GM18861 (cell line): ENCODE measurements around the gene DENR.
"Not testable (repeated sequence)": the region's sequence is repeated elsewhere in the genome, so short reads cannot be mapped to it uniquely, and the experiment has no call there.

ENCODE experiments used
- ATAC-seq: cut with Tn5 transposase; IDR thresholded peaks from one replicate; pipeline ENCODE4 v1.9.1; 2021; ENCODE audit not compliant: unreplicated experiment

Gene DENR

GRCh38 chr12:122738571-122738970 lies 14.1 kb upstream of the DENR start:
- ATAC-seq, result no peak

GRCh38 chr12:122740351-122740750 lies 12.3 kb upstream of the DENR start:
- ATAC-seq, result no peak

- no peak for ATAC-seq
Observed at GRCh38 chr12:122743895-122744525, 8.6 kb upstream of the DENR start.

- no peak for ATAC-seq
Observed at GRCh38 chr12:122747224-122748135, 5.1 kb upstream of the DENR start.

- ATAC-seq, result no peak
Observed at GRCh38 chr12:122749569-122750332, 2.9 kb upstream of the DENR start.

GRCh38 chr12:122750781-122751515 lies 1.7 kb upstream of the DENR start:
- ATAC-seq, result not testable (repeated sequence)

GRCh38 chr12:122753319-122753650 lies 661 bp downstream of the DENR start:
- no peak for ATAC-seq

- no peak for ATAC-seq
Observed at GRCh38 chr12:122754790-122755189, 2.2 kb downstream of the DENR start.

GRCh38 chr12:122757568-122757967 lies 4.9 kb downstream of the DENR start:
- no peak for ATAC-seq

- no peak for ATAC-seq
Observed at GRCh38 chr12:122785503-122785902, 32.9 kb downstream of the DENR start.

- ATAC-seq, result no peak
Observed at GRCh38 chr12:122788387-122788786, 35.8 kb downstream of the DENR start.

- no peak for ATAC-seq
Observed at GRCh38 chr12:122789637-122790036, 37.0 kb downstream of the DENR start.

- ATAC-seq, result no peak
Observed at GRCh38 chr12:122790393-122791075, 37.9 kb downstream of the DENR start.

- no peak for ATAC-seq
Observed at GRCh38 chr12:122793685-122794106, 41.1 kb downstream of the DENR start.

- ATAC-seq, result no peak
Observed at GRCh38 chr12:122795807-122796206, 43.2 kb downstream of the DENR start.

GRCh38 chr12:122799641-122800243 lies 47.1 kb downstream of the DENR start:
- ATAC-seq, result no peak

- no peak for ATAC-seq
Observed at GRCh38 chr12:122803937-122804336, 51.3 kb downstream of the DENR start.

GRCh38 chr12:122804957-122805356 lies 52.3 kb downstream of the DENR start:
- ATAC-seq, result not testable (repeated sequence)

- ATAC-seq, result no peak
Observed at GRCh38 chr12:122807651-122808050, 55.0 kb downstream of the DENR start.

GRCh38 chr12:122811777-122812176 lies 59.2 kb downstream of the DENR start:
- ATAC-seq, result no peak
